K562 (cell line): ENCODE results near the gene SLC48A1. TPM values are rescaled to one million over a fixed set of nuclear protein-coding genes. Genes with fewer than 3 reads are reported as not detected.

Experiments
- ATF7 ChIP-seq: fragments of 450-650 bp; IDR thresholded peaks from 2 replicates; pipeline ENCODE4 v1.7.1; 2014; ENCODE audit warnings: mild to moderate bottlenecking, moderate library complexity
- CBX8 ChIP-seq: fragments of 200-600 bp; sonication (generic); IDR thresholded peaks from 2 replicates; pipeline ENCODE4 v1.6.1; 2012; ENCODE audit warnings: borderline replicate concordance, mixed run types, low read depth, mild to moderate bottlenecking, moderate library complexity, mixed read lengths, low read length, control low read depth, inconsistent platforms; ENCODE audit not compliant: poor library complexity, severe bottlenecking; ENCODE audit errors: extremely low read depth
- MITF ChIP-seq: IDR thresholded peaks from 2 replicates; pipeline ENCODE4 v1.6.1; 2014; ENCODE audit warnings: antibody characterized with exemption
- NR3C1 ChIP-seq: sonication (generic); formaldehyde crosslinking; IDR thresholded peaks from 2 replicates; pipeline ENCODE4 v1.8.1; 2022; ENCODE audit warnings: missing genetic modification reagents
- OTX1 ChIP-seq: fragments of 450-650 bp; formaldehyde crosslinking; IDR thresholded peaks from 2 replicates; pipeline ENCODE4 v1.4.0; 2022; ENCODE audit warnings: mild to moderate bottlenecking
- SMAD1 ChIP-seq: fragments of 150-350 bp; IDR thresholded peaks from 2 replicates; pipeline ENCODE4 v1.6.1; 2014; ENCODE audit warnings: low read length, low read depth; ENCODE audit not compliant: partially characterized antibody
- ZNF212 ChIP-seq: fragments of 450-650 bp; formaldehyde crosslinking; IDR thresholded peaks from 2 replicates; pipeline ENCODE4 v1.4.0; 2020; ENCODE audit warnings: mild to moderate bottlenecking
- ZNF232 ChIP-seq: sonication (generic); formaldehyde crosslinking; IDR thresholded peaks from 2 replicates; pipeline ENCODE4 v1.8.0; 2022; ENCODE audit warnings: mild to moderate bottlenecking, missing genetic modification reagents
- ZNF398 ChIP-seq: fragments of 250-450 bp; sonication (Bioruptor Pico); IDR thresholded peaks from 2 replicates; pipeline ENCODE4 v1.8.0; 2021; ENCODE audit warnings: moderate library complexity, mild to moderate bottlenecking, inconsistent platforms
- polyA plus RNA-seq, 8 experiments: library from polyadenylated mRNA; depleted of rRNA in 4 of 8; stranded (reverse) in 5 of 8; unstranded in 3 of 8; fragments of >200 nt; fragmentation: Nextera tagmentation in 2 of 8; fragmentation: Illumina TruSeq in 1 of 8; extraction: Ambion mirVana in 2 of 8; extraction: Trizol in 1 of 8; gene quantifications; 2 replicates each; pipeline versions ENCODE4 v1.2.1 to v1.2.3, GENCODE V29; 2011 to 2014; ENCODE audit warnings: inconsistent platforms in 1 of 8, missing spikeins in 1 of 8
- total RNA-seq, 7 experiments: library from RNA; depleted of rRNA in 6 of 7; stranded (reverse); fragments of >200 nt in 6 of 7; fragmentation: Illumina TruSeq in 2 of 7; extraction: Trizol in 2 of 7; gene quantifications; 2 replicates each; pipeline versions ENCODE4 v1.2.1 to v1.2.3, GENCODE V29; 2011 to 2021; ENCODE audit warnings: low replicate concordance in 1 of 7
- TF ChIP-seq, protein P1 (sequence below), 2 experiments: IDR thresholded peaks; 2 replicates each; pipeline ENCODE4 v1.6.1; 2011; ENCODE audit warnings: borderline replicate concordance in 1 of 2, control low read depth in 1 of 2, low read depth in 1 of 2, low read length in 1 of 2, mild to moderate bottlenecking in 1 of 2, mixed read lengths in 1 of 2, moderate library complexity in 1 of 2; ENCODE audit not compliant: insufficient read depth in 1 of 2, insufficient read length in 1 of 2, poor library complexity in 1 of 2, severe bottlenecking in 1 of 2; ENCODE audit errors: extremely low read depth in 1 of 2
- TF ChIP-seq, protein P2 (sequence below): sonication (generic); formaldehyde crosslinking; IDR thresholded peaks from 2 replicates; pipeline ENCODE4 v1.8.1; 2022; ENCODE audit warnings: missing genetic modification reagents
- TF ChIP-seq, protein P3 (sequence below), 3 experiments: fragments of 200-800 bp in 1 of 3; fragments of 250-450 bp in 1 of 3; fragments of 450-650 bp in 1 of 3; sonication (Bioruptor Pico) in 1 of 3; sonication (Bioruptor generic) in 1 of 3; formaldehyde crosslinking in 1 of 3; IDR thresholded peaks; 2 replicates each; pipeline versions ENCODE4 v1.6.1 to v1.8.0; 2016 to 2022; ENCODE audit warnings: mild to moderate bottlenecking in 2 of 3, missing genetic modification characterization in 2 of 3, missing compliant biosample characterization in 1 of 3, moderate library complexity in 1 of 3

The SLC48A1 gene
- total and polyA plus RNA-seq, 9 of the 15 experiments (the other 6 are each of a cell fraction or from before 2014, with no cell fraction given), result 10.7 to 37.5 (median 18.7) TPM

DNA sequence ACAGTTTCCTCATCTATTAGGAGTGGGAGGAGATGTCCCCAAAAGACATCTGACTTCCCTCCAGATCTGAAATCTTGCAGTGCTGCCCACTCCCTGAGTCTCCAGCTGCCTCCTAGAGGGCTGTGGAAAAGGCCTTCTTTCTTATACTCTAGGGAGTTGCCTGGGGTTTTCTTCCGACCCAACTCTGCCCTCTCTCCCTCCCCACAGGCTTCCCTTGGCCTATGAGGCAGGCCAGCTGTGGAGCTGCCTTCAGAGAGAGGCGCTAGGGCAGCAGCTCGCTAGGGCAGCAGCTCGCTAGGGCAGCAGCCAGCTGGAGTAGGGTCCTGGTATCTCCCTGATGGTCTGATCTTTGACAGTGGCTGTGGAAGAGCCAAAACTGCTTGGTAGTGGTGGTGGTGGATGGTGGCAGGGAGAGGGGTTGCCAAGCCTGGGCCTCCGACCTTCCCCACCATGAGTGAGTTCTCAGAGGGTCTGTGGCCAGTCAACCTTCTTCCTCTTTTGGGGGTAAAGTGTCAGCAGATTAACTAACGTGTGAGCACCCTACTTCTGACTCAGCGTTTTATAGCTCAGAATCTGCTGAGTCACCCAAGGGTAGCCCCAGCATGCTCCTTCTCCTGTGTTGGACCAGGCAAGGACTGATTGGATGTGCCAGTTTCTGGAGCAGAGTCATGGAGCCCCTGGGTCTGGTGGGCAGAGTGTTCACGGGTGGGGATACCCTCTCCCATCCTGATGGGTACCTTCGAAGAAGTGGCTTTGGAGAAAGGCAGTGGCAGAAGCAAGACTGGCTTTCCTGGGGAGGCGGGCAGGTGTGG is 2.3 kb downstream of the SLC48A1 start (continued):
- TF ChIP-seq NR3C1 (no peak), CBX8 (no peak), ATF7 (no peak), ZNF212 (CRISPR knock-in tag) (no peak), OTX1 (CRISPR knock-in tag) (0 out of 2 replicates have a peak, but pooled peaks have one; percentile 30), SMAD1 (no peak), MITF (no peak), ZNF398 (CRISPR knock-in tag) (no peak), ZNF232 (CRISPR knock-in tag) (no peak)
- TF ChIP-seq, protein P1, sequence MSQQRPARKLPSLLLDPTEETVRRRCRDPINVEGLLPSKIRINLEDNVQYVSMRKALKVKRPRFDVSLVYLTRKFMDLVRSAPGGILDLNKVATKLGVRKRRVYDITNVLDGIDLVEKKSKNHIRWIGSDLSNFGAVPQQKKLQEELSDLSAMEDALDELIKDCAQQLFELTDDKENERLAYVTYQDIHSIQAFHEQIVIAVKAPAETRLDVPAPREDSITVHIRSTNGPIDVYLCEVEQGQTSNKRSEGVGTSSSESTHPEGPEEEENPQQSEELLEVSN (IDR thresholded peaks at IDR 0.05; ENCODE audit: borderline replicate concordance in 1 of 2, extremely low read depth in 1 of 2, insufficient read depth in 1 of 2, insufficient read length in 1 of 2, low read depth in 1 of 2, low read length in 1 of 2, poor library complexity in 1 of 2, severe bottlenecking in 1 of 2), result no peak
- TF ChIP-seq, protein P2, sequence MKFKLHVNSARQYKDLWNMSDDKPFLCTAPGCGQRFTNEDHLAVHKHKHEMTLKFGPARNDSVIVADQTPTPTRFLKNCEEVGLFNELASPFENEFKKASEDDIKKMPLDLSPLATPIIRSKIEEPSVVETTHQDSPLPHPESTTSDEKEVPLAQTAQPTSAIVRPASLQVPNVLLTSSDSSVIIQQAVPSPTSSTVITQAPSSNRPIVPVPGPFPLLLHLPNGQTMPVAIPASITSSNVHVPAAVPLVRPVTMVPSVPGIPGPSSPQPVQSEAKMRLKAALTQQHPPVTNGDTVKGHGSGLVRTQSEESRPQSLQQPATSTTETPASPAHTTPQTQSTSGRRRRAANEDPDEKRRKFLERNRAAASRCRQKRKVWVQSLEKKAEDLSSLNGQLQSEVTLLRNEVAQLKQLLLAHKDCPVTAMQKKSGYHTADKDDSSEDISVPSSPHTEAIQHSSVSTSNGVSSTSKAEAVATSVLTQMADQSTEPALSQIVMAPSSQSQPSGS (CRISPR knock-in tag), result no peak
- TF ChIP-seq, protein P3, sequence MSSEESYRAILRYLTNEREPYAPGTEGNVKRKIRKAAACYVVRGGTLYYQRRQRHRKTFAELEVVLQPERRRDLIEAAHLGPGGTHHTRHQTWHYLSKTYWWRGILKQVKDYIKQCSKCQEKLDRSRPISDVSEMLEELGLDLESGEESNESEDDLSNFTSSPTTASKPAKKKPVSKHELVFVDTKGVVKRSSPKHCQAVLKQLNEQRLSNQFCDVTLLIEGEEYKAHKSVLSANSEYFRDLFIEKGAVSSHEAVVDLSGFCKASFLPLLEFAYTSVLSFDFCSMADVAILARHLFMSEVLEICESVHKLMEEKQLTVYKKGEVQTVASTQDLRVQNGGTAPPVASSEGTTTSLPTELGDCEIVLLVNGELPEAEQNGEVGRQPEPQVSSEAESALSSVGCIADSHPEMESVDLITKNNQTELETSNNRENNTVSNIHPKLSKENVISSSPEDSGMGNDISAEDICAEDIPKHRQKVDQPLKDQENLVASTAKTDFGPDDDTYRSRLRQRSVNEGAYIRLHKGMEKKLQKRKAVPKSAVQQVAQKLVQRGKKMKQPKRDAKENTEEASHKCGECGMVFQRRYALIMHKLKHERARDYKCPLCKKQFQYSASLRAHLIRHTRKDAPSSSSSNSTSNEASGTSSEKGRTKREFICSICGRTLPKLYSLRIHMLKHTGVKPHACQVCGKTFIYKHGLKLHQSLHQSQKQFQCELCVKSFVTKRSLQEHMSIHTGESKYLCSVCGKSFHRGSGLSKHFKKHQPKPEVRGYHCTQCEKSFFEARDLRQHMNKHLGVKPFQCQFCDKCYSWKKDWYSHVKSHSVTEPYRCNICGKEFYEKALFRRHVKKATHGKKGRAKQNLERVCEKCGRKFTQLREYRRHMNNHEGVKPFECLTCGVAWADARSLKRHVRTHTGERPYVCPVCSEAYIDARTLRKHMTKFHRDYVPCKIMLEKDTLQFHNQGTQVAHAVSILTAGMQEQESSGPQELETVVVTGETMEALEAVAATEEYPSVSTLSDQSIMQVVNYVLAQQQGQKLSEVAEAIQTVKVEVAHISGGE (CRISPR knock-in tag; IDR thresholded peaks at IDR 0.05), result no peak; a peak in 1 of 6 replicates
